RWPE1 (cell line): ENCODE data around the gene ARHGEF2.
"Not testable (repeated sequence)": the region's sequence is repeated elsewhere in the genome, so short reads cannot be mapped to it uniquely, and the experiment has no call there.

Experiments used
- CTCF ChIA-PET: fragments of 350-600 bp; sonication (Branson Sonifier 250); formaldehyde crosslinking; extraction: SDS; loops from one replicate; lab custom pipeline; 2021; lab: Yijun Ruan, JAX
- POLR2A ChIA-PET: fragments of 400-600 bp; formaldehyde crosslinking; extraction: SDS; loops from one replicate; lab custom pipeline; 2020; ENCODE audit warnings: antibody characterized with exemption; ENCODE audit not compliant: low non-redundant PET; lab: Yijun Ruan, JAX
- DNase-seq: peaks from one replicate; pipeline ENCODE4 v3.0.0; 2012; ENCODE audit warnings: low spot score
- H3K27ac ChIP-seq: fragments of 450-650 bp; 2 replicates; pipeline ENCODE4 v1.5.1; 2017
- TF ChIP-seq, protein P1 (sequence below): fragments of 450-650 bp; conservative IDR thresholded peaks from 2 replicates; pipeline ENCODE4 v1.5.1; 2017; ENCODE audit warnings: low read depth, mild to moderate bottlenecking

Gene ARHGEF2

DNA sequence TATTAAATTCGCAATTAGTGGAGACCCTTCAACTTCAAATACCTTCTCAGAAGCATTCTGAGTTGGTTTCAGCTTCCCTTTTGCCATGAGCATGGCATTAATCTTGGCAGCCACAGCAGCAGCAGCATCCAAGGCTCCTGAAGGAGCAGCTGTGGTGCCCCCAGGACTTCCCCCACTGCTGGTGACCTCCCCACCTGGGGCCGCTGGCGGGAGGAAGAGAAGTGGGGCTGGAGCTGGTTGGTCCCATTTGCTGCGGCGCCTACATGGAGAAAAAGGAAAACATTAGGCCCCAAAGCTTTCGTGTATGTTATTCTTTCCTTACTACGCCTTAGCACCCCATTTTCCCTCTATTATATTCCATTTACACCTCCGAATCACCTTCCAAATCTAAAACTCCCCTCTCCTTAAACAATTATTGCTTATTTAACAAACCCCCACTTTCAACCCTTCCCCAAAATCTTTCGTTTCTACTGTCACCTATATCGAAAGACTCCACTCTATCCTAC, 44.7 kb downstream of the ARHGEF2 start:
- DNase-seq: no peak

GRCh38 chr1:155932487-155932886, 45.9 kb downstream of the ARHGEF2 start:
- CTCF ChIA-PET: interaction anchor here (0.9 kb wide), 1 partner anchor 137 kb away, joined by 4 read pairs; no protein-coding TSS in a partner anchor
- TF ChIP-seq, protein P1, sequence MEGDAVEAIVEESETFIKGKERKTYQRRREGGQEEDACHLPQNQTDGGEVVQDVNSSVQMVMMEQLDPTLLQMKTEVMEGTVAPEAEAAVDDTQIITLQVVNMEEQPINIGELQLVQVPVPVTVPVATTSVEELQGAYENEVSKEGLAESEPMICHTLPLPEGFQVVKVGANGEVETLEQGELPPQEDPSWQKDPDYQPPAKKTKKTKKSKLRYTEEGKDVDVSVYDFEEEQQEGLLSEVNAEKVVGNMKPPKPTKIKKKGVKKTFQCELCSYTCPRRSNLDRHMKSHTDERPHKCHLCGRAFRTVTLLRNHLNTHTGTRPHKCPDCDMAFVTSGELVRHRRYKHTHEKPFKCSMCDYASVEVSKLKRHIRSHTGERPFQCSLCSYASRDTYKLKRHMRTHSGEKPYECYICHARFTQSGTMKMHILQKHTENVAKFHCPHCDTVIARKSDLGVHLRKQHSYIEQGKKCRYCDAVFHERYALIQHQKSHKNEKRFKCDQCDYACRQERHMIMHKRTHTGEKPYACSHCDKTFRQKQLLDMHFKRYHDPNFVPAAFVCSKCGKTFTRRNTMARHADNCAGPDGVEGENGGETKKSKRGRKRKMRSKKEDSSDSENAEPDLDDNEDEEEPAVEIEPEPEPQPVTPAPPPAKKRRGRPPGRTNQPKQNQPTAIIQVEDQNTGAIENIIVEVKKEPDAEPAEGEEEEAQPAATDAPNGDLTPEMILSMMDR: no peak
- no peak for DNase-seq
- H3K27ac ChIP-seq: peak overlapping the region; percentile 32; the same call in 1 of the 2 replicates
- POLR2A ChIA-PET: interaction anchor here (0.6 to 0.7 kb wide), 2 partner anchors 42 to 1954 kb away, joined by 3 read pairs; no protein-coding TSS in a partner anchor

More for the DNA sequence above, 44.7 kb downstream of the ARHGEF2 start:
- CTCF ChIA-PET: interaction anchor here (1.9 kb wide), 1 partner anchor 56 kb away, joined by 6 read pairs; no protein-coding TSS in a partner anchor
- H3K27ac ChIP-seq: peak overlapping the region; percentile 86
- TF ChIP-seq, protein P1: no peak
- POLR2A ChIA-PET: interaction anchor here (0.6 to 1.1 kb wide), 2 partner anchors 10 kb away, joined by 3 read pairs; no protein-coding TSS in a partner anchor

DNA sequence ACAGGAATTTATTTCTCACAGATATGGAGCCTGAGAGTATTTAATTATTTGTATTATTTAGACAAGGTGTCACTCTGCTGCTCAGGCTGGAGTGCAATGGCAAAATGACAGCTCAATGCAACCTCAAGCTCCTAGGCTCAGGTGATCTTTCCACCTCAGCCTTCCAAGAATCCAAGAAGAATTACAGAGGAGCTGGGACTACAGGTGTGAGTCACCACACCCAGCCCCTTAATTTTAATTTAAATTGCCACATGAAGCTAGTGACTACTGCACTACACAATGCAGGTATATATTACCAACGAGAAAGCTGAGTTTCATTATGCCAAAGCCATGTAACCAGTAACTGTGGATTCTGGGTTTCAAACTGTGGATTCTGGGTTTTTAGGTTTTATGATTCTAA, 46.3 kb downstream of the ARHGEF2 start:
- no peak overlapping the region for H3K27ac ChIP-seq
- ChIA-PET CTCF (interaction anchor here (0.9 kb wide), 1 partner anchor 138 kb away, joined by 4 read pairs; no protein-coding TSS in a partner anchor), POLR2A (interaction anchor here (0.6 to 0.7 kb wide), 2 partner anchors 42 to 55 kb away, joined by 3 to 4 read pairs; no protein-coding TSS in a partner anchor)
- TF ChIP-seq, protein P1: no peak
- DNase-seq: peak; percentile 53

DNA sequence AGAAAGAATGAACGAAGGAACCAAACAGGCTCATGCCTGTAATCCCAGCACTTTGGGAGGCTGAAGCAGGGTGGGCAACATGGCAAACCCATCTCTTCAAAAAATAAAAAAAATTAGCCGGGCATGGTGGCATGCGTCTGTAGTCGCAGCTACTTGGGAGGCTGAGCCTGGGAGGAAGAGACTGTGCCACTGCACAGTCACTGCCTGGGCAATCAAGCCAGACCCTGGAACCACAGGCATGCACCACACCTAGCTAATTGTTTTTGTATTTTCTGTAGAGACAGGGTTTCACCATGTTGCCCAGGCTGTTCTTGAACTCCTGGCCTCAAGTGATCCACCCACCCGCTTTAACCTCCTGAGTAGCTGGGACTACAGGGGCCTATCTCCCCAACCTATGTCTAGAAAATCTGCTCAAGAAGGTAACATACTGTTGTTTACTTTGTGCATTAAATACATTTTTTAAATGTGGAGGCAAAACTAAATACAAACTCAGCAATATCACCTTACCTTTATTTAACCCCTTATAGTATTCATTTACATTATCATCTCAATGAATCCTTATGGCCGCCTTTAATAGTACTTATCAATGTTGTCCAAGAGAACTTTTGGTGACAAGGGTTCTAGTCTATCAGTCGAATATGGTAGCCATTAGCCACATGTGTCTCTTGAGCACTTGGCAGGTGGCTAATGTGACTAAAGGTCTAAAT, 46.9 kb downstream of the ARHGEF2 start:
- CTCF ChIA-PET: no interaction called here
- no peak for DNase-seq
- peak overlapping the region; percentile 57 for H3K27ac ChIP-seq
- POLR2A ChIA-PET: interaction anchor here (0.6 to 0.7 kb wide), 2 partner anchors 43 to 54 kb away, joined by 3 to 4 read pairs; no protein-coding TSS in a partner anchor
- TF ChIP-seq, protein P1: no peak

DNA sequence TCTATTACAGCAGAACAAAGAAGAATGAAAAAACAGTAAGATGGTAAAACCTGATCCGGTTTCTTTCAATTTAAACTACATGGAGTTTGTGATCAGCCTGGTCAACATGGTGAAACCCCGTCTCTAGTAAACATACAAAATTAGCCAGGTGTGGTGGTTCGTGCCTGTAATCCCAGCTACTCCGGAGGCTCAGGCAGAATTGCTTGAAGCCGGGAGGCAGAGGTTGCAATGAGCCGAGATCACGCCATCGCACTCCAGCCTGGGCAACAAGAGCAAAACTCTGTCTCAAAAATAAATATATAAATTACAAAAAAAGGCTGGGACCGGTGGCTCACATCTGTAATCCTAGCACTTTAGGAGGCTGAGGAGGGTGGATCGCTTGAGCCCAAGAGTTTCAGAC, 47.6 kb downstream of the ARHGEF2 start:
- CTCF ChIA-PET, POLR2A ChIA-PET, DNase-seq: not testable (repeated sequence)
- peak overlapping the region; percentile 57 for H3K27ac ChIP-seq

DNA sequence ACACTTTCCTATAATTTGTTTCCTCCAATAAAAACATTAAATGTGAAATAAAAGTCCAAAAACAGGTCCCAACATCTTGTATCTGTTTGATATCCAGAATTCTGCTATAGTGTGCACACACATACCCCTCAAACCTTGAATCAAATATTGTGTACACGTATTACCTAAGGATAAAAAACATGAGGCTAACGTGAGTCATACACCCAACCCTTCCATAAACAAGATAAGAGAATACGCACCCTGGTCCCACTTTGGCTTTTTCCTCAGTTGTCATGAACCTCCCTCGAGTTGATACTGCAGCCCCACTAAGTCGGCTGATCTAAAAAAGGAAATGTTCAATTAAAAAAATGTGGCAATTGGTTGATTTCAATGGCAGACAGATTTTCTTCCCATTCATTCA, 49.3 kb downstream of the ARHGEF2 start:
- DNase-seq: no peak
- TF ChIP-seq, protein P1: no peak
- ChIA-PET POLR2A (no interaction called here), CTCF (no interaction called here)
- no peak overlapping the region for H3K27ac ChIP-seq
